GM12891 (cell line): Measurements from ENCODE around the gene STATH.

Experiments
- POLR2A ChIP-seq: IDR thresholded peaks from 2 replicates; pipeline ENCODE4 v1.6.1; 2011; ENCODE audit warnings: low read depth, low read length, control low read depth
- POLR2AphosphoS5 ChIP-seq: IDR thresholded peaks from 2 replicates; pipeline ENCODE4 v1.6.1; 2011; ENCODE audit warnings: low read depth, low read length, control low read depth
- SPI1 ChIP-seq: IDR thresholded peaks from 2 replicates; pipeline ENCODE4 v1.6.1; 2011; ENCODE audit warnings: low read depth, low read length, control low read depth
- TAF1 ChIP-seq: IDR thresholded peaks from 2 replicates; pipeline ENCODE4 v1.6.1; 2011; ENCODE audit warnings: low read depth, low read length, control low read depth

- no peak for TF ChIP-seq TAF1
- no peak for TF ChIP-seq POLR2A
- no peak for TF ChIP-seq SPI1
- TF ChIP-seq POLR2AphosphoS5 = no peak
Measured at GRCh38 chr4:69970071-69970470, 25.7 kb upstream of the STATH start.
